ENCODE measurements around the gene DEUP1.

The DEUP1 gene

DNA sequence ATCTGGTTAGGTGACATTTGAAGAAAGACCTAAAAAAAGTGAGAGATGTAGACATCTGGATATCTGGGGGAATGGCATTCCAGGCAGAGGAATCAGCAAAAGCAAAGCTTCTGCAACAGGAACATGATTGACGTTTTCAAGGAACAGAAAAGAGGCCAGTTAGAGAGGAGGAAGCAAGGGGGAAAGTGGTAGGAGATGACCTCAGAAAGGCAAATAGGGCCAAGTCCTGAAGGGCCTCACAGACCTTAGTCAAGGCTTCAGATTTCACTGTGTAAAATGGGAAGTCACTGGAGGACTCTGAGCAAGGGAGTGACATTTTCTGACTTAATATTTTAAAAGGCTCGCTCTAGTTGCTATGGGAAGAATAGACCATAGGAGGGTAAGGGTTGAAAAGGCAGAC, 9.7 kb downstream of the DEUP1 start:
- H3K9me3 Mint-ChIP-seq: peaks cover 4% of the 10 kb centered on the region

DNA sequence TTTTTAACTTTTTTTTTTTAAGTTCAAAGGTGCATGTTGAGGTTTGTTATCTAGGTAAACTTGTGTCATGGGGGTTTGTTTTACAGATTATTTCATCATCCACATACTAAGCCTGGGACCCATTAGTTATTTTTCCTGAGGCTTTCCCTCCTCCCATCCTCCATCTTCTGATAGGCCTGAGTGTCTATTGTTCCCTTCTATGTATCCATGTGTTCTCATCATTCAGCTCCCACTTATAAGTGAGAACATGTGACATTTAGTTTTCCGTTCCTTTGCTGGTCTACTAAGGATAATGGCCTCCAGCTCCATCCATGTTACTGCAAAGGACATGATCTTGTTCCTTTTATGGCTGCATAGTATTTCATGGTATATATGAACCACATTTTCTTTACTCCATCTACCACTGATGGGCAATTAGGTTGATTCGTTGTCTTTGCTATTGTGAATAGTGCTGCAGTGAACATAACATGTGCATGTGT, 14.4 kb downstream of the DEUP1 start:
- Mint-ChIP-seq H3K27ac (no peak overlapping the region), H3K4me3 (no peak overlapping the region), H3K36me3 (ENCODE audit: low read depth) (peaks cover 20% of the 10 kb centered on the region), H3K4me1 (peaks cover 8% of the 10 kb centered on the region), H3K27me3 (ENCODE audit: low read depth, poor library complexity) (no peaks in the 10 kb centered on the region), H3K9me3 (peaks cover 20% of the 10 kb centered on the region)
- TF ChIP-seq, protein P1, sequence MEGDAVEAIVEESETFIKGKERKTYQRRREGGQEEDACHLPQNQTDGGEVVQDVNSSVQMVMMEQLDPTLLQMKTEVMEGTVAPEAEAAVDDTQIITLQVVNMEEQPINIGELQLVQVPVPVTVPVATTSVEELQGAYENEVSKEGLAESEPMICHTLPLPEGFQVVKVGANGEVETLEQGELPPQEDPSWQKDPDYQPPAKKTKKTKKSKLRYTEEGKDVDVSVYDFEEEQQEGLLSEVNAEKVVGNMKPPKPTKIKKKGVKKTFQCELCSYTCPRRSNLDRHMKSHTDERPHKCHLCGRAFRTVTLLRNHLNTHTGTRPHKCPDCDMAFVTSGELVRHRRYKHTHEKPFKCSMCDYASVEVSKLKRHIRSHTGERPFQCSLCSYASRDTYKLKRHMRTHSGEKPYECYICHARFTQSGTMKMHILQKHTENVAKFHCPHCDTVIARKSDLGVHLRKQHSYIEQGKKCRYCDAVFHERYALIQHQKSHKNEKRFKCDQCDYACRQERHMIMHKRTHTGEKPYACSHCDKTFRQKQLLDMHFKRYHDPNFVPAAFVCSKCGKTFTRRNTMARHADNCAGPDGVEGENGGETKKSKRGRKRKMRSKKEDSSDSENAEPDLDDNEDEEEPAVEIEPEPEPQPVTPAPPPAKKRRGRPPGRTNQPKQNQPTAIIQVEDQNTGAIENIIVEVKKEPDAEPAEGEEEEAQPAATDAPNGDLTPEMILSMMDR (IDR thresholded peaks at IDR 0.05): no peak
- DNase-seq: no peak

More for the DNA sequence above, 9.7 kb downstream of the DEUP1 start:
- no peak for DNase-seq
- peaks cover 5% of the 10 kb centered on the region for H3K36me3 Mint-ChIP-seq (ENCODE audit: low read depth)
- no peak overlapping the region for H3K4me3 Mint-ChIP-seq
- no peaks in the 10 kb centered on the region for H3K27me3 Mint-ChIP-seq (ENCODE audit: low read depth, poor library complexity)
- TF ChIP-seq, protein P1 (IDR thresholded peaks at IDR 0.05): no peak
- no peak overlapping the region for H3K27ac Mint-ChIP-seq
- peaks cover 9% of the 10 kb centered on the region for H3K4me1 Mint-ChIP-seq

DNA sequence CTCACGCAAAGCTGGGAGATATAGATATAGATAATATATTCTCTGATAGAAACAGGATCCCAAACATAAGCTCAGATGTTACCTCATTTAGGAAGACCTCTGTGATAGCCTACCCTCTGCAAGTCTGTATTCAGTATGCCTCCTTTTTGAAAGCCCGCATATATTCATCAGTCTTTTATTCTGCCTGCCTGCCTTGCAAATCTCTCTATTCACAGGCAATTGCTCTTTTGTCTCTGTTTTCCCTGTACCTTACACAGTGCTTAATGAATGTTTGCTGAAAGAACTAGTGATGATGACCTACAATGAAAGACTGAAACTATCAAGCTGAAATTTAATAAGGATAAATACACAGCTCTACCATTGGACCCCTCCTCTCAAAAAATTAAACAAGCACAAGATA, 18.4 kb downstream of the DEUP1 start:
- Mint-ChIP-seq H3K27ac (no peak overlapping the region), H3K9me3 (peaks cover 29% of the 10 kb centered on the region)

DNA sequence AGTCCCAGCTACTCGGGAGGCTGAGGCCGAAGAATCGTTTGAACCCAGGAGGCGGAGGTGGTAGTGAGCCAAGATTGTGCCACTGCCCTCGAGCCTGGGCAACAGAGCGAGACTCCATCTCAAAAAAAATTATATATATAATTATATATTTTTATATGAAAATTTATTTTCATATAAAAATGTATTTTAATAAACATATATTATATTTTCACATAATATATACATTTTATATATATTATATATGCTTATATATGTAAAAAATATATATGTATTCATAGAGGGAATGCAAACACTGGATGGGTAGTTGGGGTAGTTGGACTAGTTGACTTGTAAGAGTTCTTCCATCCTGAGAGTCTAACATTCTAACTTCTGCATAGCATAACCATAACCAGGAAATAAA, 20.3 kb downstream of the DEUP1 start:
- H3K27me3 Mint-ChIP-seq (ENCODE audit: low read depth, poor library complexity): peaks cover 4% of the 10 kb centered on the region
- peaks cover 37% of the 10 kb centered on the region for H3K36me3 Mint-ChIP-seq (ENCODE audit: low read depth)
- no peak for DNase-seq
- no peak overlapping the region for H3K4me3 Mint-ChIP-seq
- peaks cover 26% of the 10 kb centered on the region for H3K9me3 Mint-ChIP-seq
- H3K4me1 Mint-ChIP-seq: no peaks in the 10 kb centered on the region
- H3K27ac Mint-ChIP-seq: no peak overlapping the region
- TF ChIP-seq, protein P1 (IDR thresholded peaks at IDR 0.05): no peak

More for the DNA sequence above, 18.4 kb downstream of the DEUP1 start:
- peaks cover 32% of the 10 kb centered on the region for H3K36me3 Mint-ChIP-seq (ENCODE audit: low read depth)
- DNase-seq: no peak
- H3K4me3 Mint-ChIP-seq: no peak overlapping the region
- peaks cover 4% of the 10 kb centered on the region for H3K27me3 Mint-ChIP-seq (ENCODE audit: low read depth, poor library complexity)
- no peaks in the 10 kb centered on the region for H3K4me1 Mint-ChIP-seq
- TF ChIP-seq, protein P1 (IDR thresholded peaks at IDR 0.05): no peak

DNA sequence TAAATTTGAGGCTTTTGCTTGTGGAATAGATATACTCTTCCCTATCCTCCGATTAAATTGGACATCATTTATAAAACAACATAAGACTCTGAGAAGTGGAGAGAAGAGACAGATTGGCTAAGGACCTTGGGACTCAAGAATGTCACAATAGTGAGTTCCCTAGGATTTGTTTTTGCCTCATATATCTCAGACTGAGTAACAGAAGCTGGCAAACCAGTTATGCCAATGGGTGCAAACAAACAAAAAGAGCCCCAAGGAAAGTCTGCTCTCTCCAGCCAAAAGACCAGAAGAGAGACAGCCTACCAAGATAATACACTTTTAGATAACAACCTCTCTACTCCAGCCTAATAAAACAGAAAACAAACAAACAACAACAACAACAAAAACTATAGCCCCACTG, 28.9 kb downstream of the DEUP1 start:
- TF ChIP-seq, protein P1 (IDR thresholded peaks at IDR 0.05): no peak
- H3K27ac Mint-ChIP-seq: no peak overlapping the region
- H3K36me3 Mint-ChIP-seq (ENCODE audit: low read depth): peaks cover 15% of the 10 kb centered on the region
- no peaks in the 10 kb centered on the region for H3K4me1 Mint-ChIP-seq
- no peak overlapping the region for H3K4me3 Mint-ChIP-seq
- no peak for DNase-seq
- H3K27me3 Mint-ChIP-seq (ENCODE audit: low read depth, poor library complexity): no peaks in the 10 kb centered on the region
- peaks cover 17% of the 10 kb centered on the region for H3K9me3 Mint-ChIP-seq

DNA sequence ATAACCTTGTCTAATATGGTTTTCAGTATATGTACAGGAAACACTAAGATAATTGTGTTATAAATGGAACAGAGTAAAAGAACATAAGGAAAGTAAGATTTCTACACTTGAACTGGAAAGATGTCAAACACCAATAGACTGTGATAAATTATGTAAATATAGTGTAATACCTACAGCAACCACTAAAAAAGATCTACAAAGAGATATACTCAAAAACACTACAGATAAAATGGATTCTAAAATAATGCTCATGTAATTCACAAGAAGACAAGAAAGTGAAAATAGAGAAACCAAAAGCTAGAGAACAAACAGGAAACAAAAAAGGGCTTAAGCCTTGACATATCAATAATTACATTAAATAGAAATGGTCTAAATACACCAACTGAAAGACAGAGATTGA, 30.9 kb downstream of the DEUP1 start:
- no peak for DNase-seq
- no peaks in the 10 kb centered on the region for H3K4me1 Mint-ChIP-seq
- TF ChIP-seq, protein P1 (IDR thresholded peaks at IDR 0.05): no peak
- H3K27ac Mint-ChIP-seq: no peak overlapping the region
- no peak overlapping the region for H3K4me3 Mint-ChIP-seq
- no peaks in the 10 kb centered on the region for H3K27me3 Mint-ChIP-seq (ENCODE audit: low read depth, poor library complexity)
- H3K9me3 Mint-ChIP-seq: peaks cover 17% of the 10 kb centered on the region
- peaks cover 12% of the 10 kb centered on the region for H3K36me3 Mint-ChIP-seq (ENCODE audit: low read depth)

Data from nephron progenitor cell (in vitro differentiated cells).